HG03460 (cell line): ENCODE data around the gene NOM1.
"Not testable (repeated sequence)": the region's sequence is repeated elsewhere in the genome, so short reads cannot be mapped to it uniquely, and the experiment has no call there.

Experiments
- ATAC-seq: cut with Tn5 transposase; IDR thresholded peaks from one replicate; pipeline ENCODE4 v1.9.1; 2021; ENCODE audit not compliant: unreplicated experiment

Gene NOM1

DNA sequence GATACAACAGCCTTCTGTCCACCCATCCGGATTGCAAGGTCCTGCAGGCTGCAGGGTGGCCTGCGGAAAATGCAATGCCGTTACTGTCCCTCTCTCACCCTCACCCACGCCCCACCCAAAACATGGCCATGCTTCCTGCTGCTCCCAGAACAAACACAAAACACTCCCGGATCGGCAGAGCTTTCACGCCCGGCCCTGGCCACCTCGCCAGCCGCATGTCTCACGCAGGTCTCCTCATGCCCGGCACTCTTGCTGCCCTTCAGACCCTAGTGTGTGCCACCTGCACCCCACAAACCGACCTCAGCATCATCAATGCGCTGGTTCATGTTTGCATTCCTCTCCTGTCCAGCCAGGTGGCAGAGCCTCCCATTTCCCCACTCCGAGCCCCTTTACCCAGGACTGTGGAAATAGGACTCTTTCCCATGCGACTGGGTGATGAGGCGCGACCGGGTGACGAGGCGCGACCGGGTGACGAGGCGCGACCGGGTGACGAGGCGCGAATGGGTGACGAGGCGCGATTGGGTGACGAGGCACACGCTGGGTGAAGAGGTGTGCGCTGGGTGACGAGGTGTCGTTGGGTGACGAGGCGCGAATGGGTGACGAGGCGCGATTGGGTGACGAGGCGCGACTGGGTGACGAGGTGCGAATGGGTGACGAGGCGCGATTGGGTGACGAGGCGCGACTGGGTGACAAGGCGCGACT is 8.9 kb upstream of the NOM1 start:
- no peak for ATAC-seq

DNA sequence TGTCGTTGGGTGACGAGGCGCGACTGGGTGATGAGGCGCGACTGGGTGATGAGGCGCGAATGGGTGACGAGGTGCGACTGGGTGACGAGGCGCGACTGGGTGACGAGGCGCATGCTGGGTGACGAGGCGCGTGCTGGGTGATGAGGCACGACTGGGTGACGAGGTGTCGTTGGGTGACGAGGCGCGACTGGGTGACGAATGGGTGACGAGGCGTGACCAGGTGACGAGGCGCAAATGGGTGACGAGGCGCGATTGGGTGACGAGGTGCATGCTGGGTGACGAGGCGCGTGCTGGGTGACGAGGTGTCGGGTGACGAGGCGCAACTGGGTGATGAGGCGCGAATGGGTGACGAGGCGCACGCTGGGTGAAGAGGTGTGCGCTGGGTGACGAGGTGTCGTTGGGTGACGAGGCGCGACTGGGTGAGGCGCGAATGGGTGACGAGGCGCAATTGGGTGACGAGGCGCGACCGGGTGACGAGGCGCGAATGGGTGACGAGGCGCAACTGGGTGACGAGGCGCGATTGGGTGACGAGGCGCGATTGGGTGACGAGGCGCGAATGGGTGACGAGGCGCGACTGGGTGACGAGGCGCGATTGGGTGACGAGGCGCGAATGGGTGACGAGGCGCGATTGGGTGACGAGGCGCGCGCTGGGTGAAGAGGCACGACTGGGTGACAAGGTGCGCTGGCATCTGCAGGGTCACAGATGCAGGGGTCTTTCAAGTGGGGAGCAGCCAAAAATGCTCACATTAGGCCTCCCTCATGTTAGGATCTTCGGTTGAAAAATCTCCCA is 7.9 kb upstream of the NOM1 start:
- no peak for ATAC-seq

DNA sequence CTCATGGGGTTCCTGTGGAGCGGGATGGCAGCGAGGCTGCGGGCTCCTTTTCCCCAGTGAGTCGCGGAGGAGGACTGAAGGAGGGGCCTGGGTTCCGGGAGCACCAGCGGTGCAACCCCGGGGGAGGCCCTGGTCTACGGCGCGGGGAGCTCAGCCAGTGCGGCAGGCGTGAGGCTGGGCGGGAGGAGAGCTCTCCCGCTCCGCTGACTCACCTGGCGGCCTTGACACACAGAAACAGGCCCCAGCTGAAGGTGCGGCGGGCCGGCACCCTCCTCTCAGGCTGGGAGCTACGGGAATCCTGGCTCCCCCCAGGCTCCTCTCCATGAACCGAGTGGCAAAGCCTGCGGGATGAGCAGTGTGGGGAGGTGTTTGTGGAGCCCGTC is 6.8 kb upstream of the NOM1 start:
- no peak for ATAC-seq

DNA sequence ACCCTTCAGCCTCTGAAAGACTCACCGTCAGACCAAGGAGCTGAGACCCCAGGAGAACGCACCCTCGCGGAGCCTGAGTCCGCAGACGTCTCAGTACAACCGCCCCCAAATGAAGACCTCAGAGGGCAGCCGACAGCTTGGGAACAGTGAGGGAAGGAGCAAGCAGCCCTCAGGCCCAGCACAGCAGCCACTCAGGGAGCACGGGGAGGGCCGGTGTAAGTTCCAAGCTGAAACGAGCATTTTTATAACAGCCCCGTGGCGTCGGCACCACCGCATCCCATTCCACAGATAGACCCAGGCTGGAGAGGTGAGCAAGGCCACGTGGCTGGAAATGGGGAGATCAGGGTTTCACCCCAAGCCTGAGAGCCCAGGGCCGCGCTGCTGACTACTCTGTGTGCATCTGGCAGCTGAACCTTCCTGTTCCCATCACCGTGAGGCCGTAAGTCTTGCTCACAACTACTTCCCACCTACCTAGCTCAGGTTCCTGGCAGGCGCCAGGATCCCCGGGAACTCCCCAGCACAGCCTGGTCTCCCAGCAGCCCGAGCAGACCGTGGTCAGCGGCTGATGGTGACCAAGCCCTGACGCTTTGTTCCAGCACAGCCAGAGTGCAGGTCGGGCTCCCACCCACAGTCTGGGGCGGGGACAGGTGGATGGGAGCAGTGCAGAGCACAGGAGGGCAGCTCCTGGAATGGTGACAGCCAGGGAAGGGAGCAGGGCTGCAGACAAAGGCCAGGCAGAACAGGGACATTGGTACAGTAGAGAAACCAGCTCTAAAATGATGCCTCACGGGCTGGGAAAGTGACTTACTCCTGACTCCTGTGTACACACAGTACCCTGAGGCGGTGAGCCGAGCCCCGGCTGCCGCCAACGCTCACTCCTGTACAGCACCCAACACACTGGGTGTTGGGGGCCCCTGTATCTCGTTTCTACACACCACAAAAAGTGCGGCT is 6.1 kb upstream of the NOM1 start:
- no peak for ATAC-seq

DNA sequence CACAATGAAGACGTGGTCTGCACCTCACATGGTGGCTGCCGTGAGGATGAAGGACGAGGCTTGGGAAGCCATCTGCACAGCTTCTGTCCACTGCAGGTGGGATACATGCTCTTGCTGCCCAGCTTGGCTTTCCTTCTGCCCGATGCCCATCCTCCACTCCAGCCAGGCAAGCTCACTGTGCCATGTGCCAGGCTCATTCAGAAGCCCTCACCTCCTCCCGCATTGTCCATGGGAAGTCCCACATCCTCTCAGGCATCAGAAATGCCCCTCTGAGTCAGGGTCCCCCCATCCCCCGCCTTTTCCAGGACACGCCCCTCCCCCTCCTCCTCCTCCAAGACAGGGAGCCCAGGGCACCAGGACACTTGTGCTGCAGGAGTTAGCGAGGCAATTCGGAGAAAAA is 4.6 kb upstream of the NOM1 start:
- no peak for ATAC-seq

DNA sequence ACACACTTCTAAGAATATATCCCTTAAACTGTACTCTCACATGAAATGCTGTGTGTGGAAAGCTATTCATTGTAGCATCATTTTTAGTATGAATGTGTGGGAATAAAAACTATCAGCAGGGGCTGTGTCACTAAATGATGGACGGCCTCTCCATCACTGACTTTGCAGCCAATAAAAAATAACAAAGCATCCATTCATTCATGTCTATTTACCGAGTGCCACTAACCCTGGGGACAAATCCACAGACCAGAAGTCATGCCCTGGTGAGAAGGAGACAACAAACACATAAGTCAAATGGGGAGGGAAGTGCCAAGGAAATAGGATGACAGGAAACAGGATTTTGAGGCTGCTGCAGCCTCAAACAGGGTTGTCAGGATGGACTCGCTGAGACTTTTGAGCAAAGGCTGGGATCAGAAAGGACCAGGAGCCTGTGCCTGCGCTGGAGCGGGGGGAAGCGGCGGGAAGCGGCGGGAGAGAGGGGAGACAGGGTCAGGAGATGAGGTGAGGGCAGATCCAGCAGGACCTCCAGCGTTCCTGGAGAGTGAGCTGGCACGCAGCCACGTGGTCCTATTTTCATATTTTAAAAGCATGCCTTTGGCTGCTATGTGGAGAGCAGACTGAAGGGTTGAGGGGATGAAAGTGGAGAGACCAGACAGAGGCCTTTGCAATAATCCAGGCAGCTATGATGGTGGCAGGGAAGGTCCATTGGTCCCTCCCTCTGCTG is 2.2 kb upstream of the NOM1 start:
- ATAC-seq: no peak

DNA sequence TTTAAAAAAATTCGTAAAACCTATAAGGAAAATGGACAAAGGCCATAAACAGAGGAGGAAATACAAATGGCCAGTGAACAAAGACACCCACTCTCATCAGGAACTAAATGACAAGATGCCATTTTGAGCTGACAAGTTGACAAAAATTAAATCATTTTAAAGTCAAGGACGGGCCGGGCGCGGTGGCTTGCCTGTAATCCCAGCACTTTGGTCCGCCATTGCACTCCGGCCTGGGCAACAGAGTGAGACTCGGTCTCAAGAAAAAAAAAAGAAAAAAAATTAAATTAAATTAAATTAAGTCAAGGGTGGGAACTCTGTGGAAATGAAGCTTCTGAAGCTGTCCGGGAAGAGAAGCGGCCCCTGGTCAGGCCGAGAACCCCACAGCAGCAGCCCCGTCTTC is 1.2 kb upstream of the NOM1 start:
- no peak for ATAC-seq

DNA sequence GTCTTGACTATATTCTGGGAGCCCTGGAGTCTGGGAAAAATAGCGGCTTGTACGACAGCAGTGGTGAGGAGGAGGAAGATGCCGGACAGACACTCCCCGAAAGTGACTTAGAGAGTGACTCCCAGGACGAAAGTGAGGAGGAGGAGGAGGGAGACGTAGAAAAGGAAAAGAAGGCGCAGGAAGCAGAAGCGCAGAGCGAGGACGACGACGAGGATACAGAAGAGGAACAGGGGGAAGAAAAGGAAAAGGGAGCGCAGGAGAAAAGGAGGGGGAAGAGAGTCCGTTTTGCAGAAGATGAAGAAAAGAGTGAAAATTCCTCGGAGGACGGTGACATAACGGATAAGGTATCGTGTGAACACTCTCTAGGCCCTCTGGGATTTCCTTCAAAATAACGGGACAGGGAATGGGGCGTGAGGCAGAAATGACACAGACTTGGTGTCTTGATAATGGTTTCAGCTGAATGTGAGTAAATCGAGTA is 908 bp downstream of the NOM1 start:
- ATAC-seq: no peak

DNA sequence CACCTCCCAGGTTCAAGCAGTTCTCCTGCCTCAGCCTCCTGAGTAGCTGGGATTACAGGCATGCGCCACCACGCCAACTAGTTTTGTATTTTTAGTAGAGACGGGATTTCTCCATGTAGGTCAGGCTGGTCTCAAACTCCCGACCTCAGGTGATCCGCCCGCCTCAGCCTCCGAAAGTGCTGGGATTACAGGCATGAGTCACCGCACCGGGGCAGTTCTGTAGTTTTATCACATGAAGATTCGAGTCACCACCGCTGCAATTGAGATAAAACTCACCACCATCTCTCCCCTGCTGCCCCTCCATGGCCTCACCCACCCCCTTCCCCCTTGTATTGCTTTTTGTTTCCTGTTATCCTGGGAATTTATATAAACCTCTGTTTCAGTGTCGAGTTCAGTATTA is 3.7 kb downstream of the NOM1 start:
- not testable (repeated sequence) for ATAC-seq

DNA sequence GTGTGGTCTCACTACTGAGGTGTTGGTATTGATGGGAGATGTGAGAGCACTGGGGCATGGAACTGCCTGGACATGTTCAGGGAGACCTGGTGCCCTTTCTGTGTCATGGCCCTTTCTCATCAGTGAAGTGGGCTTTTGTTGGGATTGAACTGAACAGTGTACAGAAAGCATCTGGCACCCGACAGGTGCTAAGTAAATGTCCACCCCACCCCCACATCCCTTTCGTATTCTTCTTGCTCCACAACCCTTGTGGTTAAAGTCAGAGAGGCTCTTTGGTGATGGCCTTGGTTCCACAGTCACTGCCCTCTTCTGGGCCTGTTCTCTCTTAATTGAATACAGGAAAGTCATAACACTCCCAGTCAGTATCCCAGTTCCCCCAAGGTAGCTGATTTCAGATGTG is 5.4 kb downstream of the NOM1 start:
- no peak for ATAC-seq

DNA sequence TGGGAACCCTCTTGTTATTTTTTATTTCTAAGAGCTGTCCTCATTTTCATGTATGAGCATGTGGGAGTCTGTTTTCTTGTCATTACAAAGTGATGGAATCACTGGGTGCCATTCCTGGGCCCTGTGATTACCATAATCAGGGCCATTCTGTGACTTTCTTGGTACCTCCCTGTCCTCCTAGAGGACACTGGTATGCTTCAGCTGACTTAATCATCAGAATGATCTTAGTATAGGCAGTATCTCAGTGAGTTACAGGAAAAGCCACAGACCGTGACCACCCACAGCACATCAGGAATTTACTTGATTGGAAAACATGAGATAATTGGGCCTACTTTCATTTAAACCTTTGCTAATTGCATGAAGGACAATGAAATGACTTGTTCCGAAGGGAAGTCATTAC is 7.2 kb downstream of the NOM1 start:
- ATAC-seq: no peak

DNA sequence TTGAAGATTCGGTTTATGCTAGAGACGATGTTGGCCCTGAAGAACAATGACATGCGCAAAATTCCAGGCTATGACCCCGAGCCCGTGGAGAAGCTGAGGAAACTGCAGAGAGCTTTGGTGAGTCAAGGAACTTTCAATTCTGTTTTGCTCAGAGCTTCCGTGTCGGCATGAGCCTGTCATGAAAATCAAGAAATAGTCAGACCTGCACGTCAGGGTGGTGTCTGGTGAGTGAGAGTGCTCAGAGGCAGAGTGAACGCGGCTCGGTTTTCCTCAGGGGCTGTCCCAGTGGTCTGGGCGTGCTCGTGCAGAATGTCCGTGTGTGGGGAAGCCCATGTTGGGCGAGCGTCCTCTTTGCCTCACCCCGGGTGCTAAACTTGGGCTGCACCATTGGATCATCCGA is 12.6 kb downstream of the NOM1 start:
- ATAC-seq: no peak

DNA sequence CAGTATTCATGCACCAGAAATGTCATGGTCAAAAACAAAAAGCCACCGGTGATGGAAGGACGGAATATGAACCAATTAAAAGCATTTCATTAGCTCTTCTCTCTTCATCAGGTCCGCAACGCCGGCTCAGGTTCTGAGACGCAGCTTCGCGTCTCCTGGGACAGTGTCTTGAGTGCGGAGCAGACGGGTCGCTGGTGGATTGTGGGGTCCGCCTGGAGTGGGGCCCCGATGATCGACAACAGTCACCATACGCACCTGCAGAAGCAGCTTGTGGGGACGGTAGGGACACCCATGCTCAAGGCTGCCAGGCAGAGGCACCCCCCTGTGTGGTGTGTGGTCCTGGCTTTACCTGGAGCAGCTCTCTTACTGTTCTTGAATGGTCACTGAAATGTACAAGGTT is 13.4 kb downstream of the NOM1 start:
- ATAC-seq: no peak

DNA sequence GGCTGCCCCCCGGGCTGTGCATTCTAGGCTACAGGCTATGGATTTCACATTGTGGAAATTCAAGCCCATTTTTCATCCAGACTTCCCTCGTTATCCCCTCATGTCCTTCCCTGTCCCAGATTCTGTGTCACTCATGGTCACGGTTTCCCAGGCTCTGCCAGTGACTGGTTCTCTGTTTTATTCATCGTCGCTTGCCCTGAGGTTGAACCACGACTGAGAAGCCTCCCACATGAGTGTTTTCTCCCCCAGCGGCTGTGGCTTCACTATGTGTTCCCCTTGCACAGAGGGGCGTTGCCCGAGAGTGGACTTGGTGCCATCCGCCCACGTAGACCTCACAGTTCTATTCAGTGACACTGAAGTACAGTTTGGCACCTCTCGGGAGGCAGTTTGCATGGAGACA is 14.0 kb downstream of the NOM1 start:
- ATAC-seq: no peak

DNA sequence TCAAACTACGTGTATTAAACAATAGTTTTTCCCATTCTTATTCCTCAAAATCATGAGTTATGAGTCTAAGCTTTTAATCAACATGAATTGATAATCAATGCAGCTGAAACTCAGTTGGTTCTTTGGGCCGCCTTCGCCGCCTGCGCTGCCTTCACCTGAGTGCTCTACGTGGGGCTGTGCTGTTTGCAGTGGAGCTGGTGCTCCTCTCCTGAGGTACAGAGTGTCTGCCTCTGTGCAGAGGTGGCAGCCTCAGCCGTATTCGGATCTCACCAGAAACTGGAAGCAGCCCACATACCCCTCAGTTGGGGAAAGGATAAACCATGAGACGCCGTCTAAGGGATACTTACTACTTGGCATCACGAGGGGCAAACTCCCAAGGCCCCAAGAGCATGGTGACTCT is 15.5 kb downstream of the NOM1 start:
- ATAC-seq: no peak

DNA sequence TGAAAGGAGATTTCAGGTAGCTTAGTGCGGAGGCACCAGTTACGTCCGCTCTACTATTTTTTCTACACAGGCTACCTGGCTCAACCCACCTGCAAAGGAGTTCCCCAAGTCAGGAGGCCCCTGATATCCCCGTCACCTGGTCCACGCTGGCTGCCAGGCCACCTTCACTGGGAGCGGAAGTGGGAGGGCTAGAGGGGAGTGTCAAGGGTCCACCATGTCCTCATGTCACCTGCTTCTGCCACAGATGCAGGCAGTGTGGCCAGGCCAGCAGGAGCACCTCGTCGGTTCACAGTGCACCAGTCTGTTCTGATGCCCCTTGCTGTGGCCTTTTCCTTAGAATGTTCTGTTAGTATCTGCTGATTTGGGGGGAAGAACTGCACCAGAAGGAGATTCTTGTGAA is 16.9 kb downstream of the NOM1 start:
- no peak for ATAC-seq

DNA sequence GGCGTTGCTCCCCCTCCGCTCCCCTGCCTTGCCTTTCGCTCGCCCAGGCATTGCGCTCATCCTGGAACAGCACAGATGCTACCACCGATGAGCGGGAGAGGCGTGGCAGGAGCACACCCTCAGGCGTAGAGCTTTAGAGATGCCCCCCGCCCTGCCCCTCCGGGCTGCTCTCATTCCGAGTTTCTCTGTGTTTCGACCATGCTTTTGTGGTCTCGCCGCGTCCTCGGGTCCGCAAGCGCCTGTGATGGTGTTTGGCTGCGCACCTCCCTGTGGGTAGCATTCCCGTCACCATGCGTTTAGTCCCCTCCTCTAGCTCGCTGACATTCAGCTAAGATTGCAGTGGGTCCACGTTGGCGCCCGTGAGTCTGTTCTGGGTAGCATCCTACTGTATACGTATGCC is 18.7 kb downstream of the NOM1 start:
- ATAC-seq: no peak

DNA sequence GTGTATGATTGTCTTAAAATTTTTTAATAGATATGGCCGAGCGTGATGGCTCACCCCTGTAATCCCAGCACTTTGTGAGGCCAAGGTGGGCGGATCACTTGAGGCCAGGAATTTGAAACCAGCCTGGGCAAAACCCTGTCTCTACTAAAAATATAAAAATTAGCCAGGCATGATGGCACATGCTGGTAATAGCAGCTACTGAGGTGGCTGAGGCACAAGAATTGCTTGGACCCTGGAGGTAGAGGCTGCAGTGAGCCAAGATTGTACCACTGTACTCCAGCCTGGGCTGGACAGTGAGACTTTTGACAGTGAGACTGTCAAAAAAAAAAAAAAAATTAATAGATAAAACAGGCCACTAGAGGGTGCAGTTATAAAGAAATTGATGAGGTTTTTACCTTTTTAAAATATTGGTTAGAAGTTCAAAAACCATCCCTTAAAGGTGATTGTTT is 20.5 kb downstream of the NOM1 start:
- ATAC-seq: no peak

DNA sequence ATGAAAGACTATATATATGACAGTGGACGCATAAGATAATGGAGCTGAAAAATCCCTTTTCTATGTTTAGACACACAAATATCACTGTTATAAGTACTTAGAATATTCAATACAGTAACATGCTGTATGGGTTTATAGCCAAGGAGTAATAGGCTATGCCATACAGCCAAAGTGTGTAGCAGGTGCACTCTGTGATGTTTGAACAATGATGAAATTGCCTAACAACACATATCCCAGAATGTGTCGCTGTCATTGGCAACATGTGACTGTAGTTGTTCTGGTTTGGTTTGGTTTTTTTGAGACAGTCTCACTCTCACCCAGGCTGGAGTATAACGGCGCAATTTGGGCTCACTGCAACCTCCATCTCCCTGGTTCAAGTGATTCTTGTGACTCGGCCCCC is 26.1 kb downstream of the NOM1 start:
- no peak for ATAC-seq

DNA sequence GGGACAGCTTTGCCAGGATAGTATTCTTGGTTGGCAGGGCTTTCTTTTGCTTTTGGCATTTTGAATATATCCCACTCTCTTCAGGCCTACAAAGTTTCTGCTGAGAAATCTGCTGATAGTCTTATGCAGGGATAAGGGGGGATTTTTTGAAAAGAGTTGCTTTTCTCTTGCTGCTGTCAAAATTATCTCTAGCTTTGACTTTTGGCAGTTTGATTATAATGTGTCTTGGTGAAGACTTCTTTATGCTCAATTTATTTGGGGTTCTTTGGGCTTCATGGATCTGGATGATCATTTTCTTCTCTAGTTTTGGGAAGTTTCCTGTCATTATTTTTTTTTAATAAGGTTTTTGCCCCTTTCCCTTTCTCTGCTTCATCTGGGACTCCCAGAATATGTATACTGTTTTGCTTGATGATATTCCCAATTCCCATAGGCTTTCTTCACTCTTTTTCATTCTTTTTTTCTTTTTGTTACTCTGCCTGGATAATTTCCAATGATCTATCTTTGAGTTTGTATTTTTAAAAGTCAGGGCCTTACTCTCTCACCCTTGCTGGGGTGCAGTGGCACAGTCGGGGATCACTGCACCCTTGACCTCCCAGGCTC is 29.6 kb downstream of the NOM1 start:
- no peak for ATAC-seq
